ENCODE measurements around the gene GRB7.

GRCh38 chr17:39697961-39698360 lies 39.8 kb upstream of the GRB7 start:
- no peak for TF ChIP-seq CTCF (IDR thresholded peaks at IDR 0.05; ENCODE audit: poor library complexity)
- no peak for TF ChIP-seq EZH2 (IDR thresholded peaks at IDR 0.05; ENCODE audit: borderline replicate concordance)

Data from hepatocyte (in vitro differentiated cells).